NB4 (cell line): Measurements from ENCODE around the gene CCDC138.

Experiments
- DNase-seq: peaks from one replicate; pipeline ENCODE4 v3.0.0; 2010; ENCODE audit warnings: low read depth
- H3K4me3 ChIP-seq: one replicate; pipeline ENCODE4 v1.5.1; 2011; ENCODE audit warnings: mild to moderate bottlenecking, low read depth, low read length, moderate library complexity
- MYC ChIP-seq: IDR thresholded peaks from 2 replicates; pipeline ENCODE4 v1.6.1; 2011; ENCODE audit warnings: low read depth, low read length
- POLR2A ChIP-seq: IDR thresholded peaks from 2 replicates; pipeline ENCODE4 v1.6.1; 2011; ENCODE audit warnings: mild to moderate bottlenecking; ENCODE audit not compliant: insufficient read length; ENCODE audit errors: extremely low read depth
- TF ChIP-seq, protein P1 (sequence below): IDR thresholded peaks from one replicate; pipeline ENCODE4 v1.5.1; 2012; ENCODE audit warnings: low read depth, low read length
- TF ChIP-seq, protein P2 (sequence below): IDR thresholded peaks from 2 replicates; pipeline ENCODE4 v1.6.1; 2011; ENCODE audit warnings: low read depth, low read length

CCDC138 gene

DNA sequence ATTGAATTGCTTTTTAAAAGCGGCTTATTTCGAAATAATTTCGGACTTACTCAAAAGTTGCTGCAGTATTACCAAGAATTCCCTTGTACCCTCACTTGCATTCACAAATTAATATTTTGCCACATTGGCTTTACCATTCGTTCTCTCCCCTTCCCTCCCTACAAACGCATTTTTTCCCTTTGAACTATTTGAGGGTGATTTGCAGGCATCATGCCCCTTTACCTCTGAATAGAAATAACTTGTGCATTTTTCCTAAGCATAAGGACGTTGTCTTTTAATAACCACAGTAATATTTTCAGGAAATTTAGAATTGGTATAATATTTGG lies 608 bp downstream of the CCDC138 start:
- TF ChIP-seq, protein P1, sequence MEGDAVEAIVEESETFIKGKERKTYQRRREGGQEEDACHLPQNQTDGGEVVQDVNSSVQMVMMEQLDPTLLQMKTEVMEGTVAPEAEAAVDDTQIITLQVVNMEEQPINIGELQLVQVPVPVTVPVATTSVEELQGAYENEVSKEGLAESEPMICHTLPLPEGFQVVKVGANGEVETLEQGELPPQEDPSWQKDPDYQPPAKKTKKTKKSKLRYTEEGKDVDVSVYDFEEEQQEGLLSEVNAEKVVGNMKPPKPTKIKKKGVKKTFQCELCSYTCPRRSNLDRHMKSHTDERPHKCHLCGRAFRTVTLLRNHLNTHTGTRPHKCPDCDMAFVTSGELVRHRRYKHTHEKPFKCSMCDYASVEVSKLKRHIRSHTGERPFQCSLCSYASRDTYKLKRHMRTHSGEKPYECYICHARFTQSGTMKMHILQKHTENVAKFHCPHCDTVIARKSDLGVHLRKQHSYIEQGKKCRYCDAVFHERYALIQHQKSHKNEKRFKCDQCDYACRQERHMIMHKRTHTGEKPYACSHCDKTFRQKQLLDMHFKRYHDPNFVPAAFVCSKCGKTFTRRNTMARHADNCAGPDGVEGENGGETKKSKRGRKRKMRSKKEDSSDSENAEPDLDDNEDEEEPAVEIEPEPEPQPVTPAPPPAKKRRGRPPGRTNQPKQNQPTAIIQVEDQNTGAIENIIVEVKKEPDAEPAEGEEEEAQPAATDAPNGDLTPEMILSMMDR, result no peak
- TF ChIP-seq, protein P2, sequence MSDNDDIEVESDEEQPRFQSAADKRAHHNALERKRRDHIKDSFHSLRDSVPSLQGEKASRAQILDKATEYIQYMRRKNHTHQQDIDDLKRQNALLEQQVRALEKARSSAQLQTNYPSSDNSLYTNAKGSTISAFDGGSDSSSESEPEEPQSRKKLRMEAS, result no peak
- TF ChIP-seq MYC (no peak), POLR2A (no peak)
- DNase-seq, result no peak
- H3K4me3 ChIP-seq, result peak overlapping the region; percentile 89

DNA sequence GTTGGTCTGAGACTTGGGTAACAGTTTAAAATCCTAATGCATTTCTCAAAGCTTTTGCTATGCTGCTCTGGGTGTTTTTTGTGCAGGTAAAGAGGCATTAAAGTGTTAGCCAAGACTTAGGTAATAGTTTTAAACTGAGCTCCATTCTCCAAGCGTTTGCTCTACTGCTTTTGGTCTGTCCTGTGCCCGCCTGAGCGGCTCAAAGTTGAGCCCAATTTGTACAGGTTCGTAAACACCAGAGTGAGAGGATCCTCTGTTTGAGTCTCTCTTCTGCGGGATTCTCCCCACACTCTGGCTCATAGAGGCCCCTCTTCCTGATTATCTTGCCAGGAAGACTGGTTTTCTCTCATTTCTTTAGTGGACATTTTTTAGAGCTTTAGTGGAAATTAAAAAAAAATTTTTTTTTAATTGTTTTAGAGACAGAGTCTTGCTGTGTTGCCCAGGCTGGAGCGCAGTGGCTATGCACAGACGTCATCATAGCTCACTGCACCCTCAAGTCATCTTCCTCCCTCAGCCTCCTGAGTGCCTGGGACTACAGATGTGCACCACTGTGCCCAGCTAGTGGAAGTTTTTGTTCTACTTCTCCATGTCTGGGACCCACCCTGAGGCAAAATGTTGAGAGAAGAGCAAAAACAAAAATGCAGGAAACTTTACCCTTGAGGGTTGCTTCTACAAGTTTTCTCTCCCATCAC lies 16.6 kb downstream of the CCDC138 start:
- TF ChIP-seq, protein P1, result no peak
- TF ChIP-seq POLR2A (no peak), MYC (no peak)
- TF ChIP-seq, protein P2, result no peak
- no peak overlapping the region for H3K4me3 ChIP-seq
- no peak for DNase-seq

DNA sequence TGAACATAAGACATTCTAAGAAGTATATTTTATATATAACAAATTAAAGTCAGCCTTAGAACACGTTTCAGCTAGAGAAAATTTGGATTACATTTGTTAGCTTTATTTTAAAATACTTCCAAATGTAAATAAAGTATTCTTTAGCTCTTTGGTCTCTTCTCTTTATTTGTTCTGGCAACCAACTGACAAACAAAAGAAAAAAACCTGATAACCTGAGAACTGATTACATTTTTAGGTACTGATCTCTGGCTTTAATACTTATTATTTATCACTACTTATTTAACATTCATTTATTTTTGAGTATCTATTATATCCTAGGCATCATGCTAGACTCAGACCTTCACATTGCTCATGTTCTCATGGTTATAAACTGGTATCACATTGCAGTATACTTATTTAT lies 18.5 kb downstream of the CCDC138 start:
- TF ChIP-seq MYC, result no peak
- TF ChIP-seq, protein P1, result no peak
- no peak for DNase-seq
- H3K4me3 ChIP-seq, result no peak overlapping the region

DNA sequence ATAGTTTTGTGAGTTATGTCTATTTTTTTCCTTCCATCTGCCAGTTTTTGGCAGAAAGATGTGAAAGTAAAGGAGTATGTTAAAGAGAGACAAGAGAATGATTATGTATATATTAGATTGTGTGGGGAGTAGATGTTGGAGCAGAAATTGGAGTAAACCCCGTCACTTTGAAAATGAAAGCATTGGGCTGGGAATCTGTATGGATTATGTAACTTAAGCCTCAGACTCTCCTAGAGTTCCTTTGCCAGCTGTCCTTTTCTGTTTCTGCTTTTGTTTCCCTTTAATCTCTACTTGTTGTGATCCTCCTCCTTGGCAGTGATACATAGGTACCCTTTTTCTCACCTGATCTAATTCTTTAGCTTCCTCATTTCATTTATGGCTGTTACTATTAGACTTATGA lies 19.2 kb downstream of the CCDC138 start:
- TF ChIP-seq, protein P2, result no peak
- TF ChIP-seq POLR2A (no peak), MYC (no peak)
- TF ChIP-seq, protein P1, result no peak
- H3K4me3 ChIP-seq, result no peak overlapping the region
- DNase-seq, result no peak

DNA sequence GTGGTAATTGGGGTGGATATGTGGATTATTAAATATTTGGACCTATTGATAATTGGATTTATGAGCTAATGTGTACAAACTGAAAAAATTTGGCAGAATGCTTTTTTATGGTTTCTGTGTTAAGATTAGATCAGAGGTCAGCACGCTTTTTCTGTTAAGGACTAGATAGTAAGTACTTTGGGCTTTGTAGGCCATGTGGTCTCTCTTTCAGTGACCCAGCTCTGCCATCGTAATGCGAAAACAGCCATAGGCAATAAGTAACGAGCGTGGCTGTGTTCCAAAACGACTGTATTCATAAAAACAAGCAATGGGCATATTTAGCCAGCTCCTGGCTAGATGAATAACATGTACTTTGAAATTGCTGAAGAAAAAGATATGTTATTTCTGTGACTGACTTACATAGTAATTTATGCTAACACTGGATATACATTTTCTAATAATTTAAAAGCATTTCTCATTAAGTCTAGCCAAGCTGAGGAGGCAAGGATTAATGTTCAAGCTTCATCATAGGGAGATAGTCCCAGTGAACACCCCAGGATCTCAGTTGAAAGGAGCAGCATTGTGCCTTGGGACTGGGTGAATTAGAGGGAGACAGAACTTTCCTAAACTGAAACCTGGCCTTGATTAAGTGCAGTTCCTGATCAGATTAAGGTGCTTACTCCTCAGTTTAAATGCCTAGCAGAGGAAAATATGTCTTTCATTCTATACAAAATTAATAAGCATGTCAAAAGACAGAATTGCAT lies 20.0 kb downstream of the CCDC138 start:
- TF ChIP-seq, protein P1, result no peak
- TF ChIP-seq, protein P2, result no peak
- TF ChIP-seq POLR2A (no peak), MYC (no peak)
- no peak for DNase-seq
- H3K4me3 ChIP-seq, result no peak overlapping the region
